Cardiac fibroblast (primary cell): ENCODE measurements around the gene RPL5.

ENCODE experiments used
- DNase-seq, 2 donors: peaks; one replicate each; pipeline versions ENCODE4 v3.0.0 to v3.0.0-alpha.2; 2010; ENCODE audit warnings: low read depth in 2 of 2
- H3K4me3 ChIP-seq, 2 donors: replicated peaks in 1 of 2; 1 replicate in 1 of 2; 2 replicates in 1 of 2; pipeline ENCODE4 v1.5.1; 2011; ENCODE audit warnings: low read depth in 2 of 2, low read length in 2 of 2, mild to moderate bottlenecking in 2 of 2, moderate library complexity in 1 of 2
- TF ChIP-seq, protein P1 (sequence below): IDR thresholded peaks from one replicate; pipeline ENCODE4 v1.5.1; 2011; ENCODE audit warnings: low read depth, mild to moderate bottlenecking, low read length, inconsistent platforms

The RPL5 gene

DNA sequence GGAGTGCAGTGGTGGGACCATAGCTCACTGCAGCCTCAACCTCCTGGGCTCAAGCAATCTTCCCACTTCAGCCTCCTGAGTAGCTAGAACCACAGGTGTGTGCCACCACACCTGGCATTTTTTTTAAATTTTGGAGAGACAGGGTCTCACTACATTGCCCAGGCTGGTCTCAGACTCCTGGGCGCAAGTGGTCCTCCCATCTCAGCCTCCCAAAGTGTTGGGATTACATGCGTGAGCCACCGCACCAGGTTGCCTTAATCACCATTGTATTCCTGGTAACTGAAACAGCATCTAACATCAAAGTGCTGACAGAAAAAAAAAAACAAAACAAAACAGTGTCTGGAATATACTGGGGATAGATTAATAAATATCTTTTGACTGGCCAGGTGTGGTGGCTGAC is 18.2 kb downstream of the RPL5 start:
- no peak for DNase-seq
- TF ChIP-seq, protein P1, sequence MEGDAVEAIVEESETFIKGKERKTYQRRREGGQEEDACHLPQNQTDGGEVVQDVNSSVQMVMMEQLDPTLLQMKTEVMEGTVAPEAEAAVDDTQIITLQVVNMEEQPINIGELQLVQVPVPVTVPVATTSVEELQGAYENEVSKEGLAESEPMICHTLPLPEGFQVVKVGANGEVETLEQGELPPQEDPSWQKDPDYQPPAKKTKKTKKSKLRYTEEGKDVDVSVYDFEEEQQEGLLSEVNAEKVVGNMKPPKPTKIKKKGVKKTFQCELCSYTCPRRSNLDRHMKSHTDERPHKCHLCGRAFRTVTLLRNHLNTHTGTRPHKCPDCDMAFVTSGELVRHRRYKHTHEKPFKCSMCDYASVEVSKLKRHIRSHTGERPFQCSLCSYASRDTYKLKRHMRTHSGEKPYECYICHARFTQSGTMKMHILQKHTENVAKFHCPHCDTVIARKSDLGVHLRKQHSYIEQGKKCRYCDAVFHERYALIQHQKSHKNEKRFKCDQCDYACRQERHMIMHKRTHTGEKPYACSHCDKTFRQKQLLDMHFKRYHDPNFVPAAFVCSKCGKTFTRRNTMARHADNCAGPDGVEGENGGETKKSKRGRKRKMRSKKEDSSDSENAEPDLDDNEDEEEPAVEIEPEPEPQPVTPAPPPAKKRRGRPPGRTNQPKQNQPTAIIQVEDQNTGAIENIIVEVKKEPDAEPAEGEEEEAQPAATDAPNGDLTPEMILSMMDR = no peak
- no peak overlapping the region for H3K4me3 ChIP-seq

DNA sequence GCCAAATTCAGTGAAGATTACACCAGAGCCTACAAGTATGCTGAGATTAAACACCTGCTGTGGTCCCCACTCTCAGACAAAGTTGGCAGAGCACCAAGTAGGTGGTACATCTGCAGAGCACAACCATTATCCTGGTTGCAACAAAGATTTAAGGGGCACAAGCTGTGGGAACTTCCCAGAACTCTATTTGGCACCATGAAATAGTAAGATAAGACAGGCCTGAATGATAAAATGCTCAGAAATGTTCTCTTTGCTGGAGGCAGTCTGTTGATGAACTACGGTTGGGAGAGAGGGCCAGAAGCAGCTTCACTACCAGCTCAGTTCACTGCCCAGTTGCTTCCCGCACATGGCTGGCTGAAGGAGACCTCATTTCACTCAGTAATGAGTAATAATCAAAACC is 19.9 kb downstream of the RPL5 start:
- TF ChIP-seq, protein P1 = no peak
- DNase-seq = peak in 1 of 2 donors; percentile 47

DNA sequence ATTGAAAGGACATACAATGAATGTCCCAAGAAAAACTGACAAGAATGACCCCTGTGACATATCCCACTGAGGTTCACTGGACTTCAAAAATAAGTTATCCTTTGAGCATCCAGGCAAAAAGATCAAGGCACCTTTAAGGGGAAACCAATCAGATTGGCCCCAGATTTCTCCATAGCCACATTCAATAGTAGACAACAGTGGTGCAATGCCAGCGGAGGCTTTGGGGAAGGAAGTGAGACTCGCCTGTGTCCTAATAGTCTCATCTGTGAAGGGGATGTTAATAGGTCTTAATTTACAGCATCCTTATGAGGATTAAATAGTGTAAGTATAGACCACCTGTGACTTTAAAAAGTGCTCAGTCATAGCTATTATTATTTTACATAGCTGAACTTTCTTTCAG is 21.5 kb downstream of the RPL5 start:
- H3K4me3 ChIP-seq = no peak overlapping the region
- TF ChIP-seq, protein P1 = no peak
- DNase-seq = no peak

More for the DNA sequence above, 19.9 kb downstream of the RPL5 start:
- no peak overlapping the region for H3K4me3 ChIP-seq

DNA sequence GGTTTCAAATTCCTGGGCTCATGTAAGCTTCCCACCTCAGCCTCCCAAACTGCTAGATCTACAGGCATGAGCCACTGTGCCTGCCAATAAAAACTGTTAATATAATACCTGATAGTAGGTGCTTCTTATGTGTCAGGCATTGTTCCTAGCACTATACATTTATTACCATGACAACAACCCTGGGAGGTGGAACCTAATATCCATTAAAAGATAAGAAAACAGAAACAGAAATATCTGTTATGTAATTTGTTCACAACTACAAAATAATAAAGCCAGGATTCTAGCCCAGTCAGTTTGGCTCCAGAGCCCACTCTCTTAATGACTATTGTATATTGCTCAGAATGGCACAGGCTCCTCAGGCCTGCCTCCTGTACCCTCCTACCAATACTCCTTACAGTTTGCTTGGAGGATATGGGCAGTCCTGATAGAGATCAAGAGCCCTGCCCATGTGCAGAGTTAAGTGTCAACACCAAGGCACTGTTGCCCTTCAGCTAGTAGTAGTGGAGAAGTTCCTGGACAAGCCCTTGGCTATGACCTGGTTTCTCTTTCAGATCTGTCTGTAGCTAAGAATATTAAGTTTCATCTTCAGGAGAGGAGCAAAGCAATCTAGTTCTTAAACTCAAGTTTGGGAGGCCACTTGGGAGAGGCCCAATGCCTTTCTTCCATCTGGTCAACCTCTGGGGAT is 22.4 kb downstream of the RPL5 start:
- no peak for DNase-seq
- TF ChIP-seq, protein P1 = no peak
- no peak overlapping the region for H3K4me3 ChIP-seq

DNA sequence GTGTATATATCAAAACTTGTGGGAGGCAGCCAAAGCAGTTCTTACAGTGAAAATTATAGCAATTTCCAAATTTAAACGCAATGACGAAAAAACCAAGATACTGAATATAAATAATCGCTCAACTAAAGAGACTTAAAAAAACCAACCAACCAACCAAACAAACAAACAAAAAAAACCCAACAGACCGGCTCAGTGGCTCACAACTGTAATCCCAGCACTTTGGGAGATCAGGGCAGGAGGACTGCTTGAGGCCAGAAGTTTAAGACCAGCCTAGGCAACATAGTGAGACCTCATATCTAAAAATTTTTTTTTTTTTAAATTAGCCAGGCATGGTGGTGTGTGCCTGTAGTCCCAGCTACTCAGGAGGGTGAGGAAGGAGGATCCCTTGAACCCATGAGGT is 23.4 kb downstream of the RPL5 start:
- DNase-seq = no peak
- TF ChIP-seq, protein P1 = no peak
- H3K4me3 ChIP-seq = no peak overlapping the region

DNA sequence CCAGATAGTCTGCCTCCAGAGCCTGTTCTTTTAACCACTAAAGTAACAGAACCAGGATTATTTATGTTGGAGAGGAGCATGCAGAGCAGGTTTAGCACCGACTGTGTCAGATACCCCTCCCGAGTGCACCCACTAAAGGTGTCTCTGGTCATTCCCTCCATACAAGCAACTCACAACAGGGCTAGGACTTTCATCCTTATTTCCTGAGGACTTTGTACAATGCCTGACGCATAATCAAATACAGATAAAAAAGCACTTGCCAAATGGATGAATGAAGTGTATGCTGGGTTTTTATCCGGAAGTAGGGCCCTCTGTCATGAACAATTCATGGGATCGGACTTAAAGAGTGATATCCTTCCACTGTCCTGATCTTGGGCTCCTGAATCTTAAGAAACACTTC is 26.0 kb downstream of the RPL5 start:
- H3K4me3 ChIP-seq = no peak overlapping the region
- TF ChIP-seq, protein P1 = no peak
- no peak for DNase-seq
